ENCODE data around the gene NRROS. TPM values are rescaled to one million over a fixed set of nuclear protein-coding genes. Genes with fewer than 3 reads are reported as not detected.
A peak's percentile ranks its signal among the peaks of the same experiment; 100 is the strongest.

NRROS gene
- total RNA-seq, 4 donors from 2014 or later = 8.6 to 16.4 (median 12.7) TPM

- no peaks in the 10 kb centered on the region for H3K27me3 ChIP-seq
- peak in 1 of 2 donors; percentile 64 for DNase-seq (ENCODE audit: low spot score in 2 of 2)
- peak overlapping the region in 3 of 4 donors; percentile 2 to 68 (median 53) for H3K27ac ChIP-seq
- peaks cover 0 to 5% (median 2%) of the 10 kb centered on the region in 4 donors for H3K4me1 ChIP-seq
- no peak overlapping the region for H3K4me3 ChIP-seq
- no peaks in the 10 kb centered on the region for H3K9me3 ChIP-seq
- TF ChIP-seq POLR2A (IDR thresholded peaks at IDR 0.05) (no peak), CTCF (IDR thresholded peaks at IDR 0.05) (no peak), EP300 (IDR thresholded peaks at IDR 0.05) (peak in 1 of 2 donors; percentile 81)
- peaks cover 0 to 12% (median 0%) of the 10 kb centered on the region in 3 donors for H3K36me3 ChIP-seq
- WGBS, 2 donors = 34 to 35% methylated on average over 6 of the region's 6 CpGs
Observed at GRCh38 chr3:196650740-196651311, 11.3 kb downstream of the NRROS start.

- Histone ChIP-seq H3K27ac (peak overlapping the region in 2 of 4 donors; percentile 53 to 68), H3K36me3 (peaks cover 0 to 16% (median 0%) of the 10 kb centered on the region in 3 donors), H3K4me3 (no peak overlapping the region), H3K9me3 (no peaks in the 10 kb centered on the region), H3K4me1 (peaks cover 0 to 5% (median 2%) of the 10 kb centered on the region in 4 donors), H3K27me3 (no peaks in the 10 kb centered on the region)
- WGBS, 2 donors = 57 to 81% methylated on average over 3 of the region's 3 CpGs
- no peak for DNase-seq (ENCODE audit: low spot score in 2 of 2)
- TF ChIP-seq EP300 (IDR thresholded peaks at IDR 0.05) (no peak), CTCF (IDR thresholded peaks at IDR 0.05) (no peak), POLR2A (IDR thresholded peaks at IDR 0.05) (no peak)
Observed at GRCh38 chr3:196651819-196652218, 12.3 kb downstream of the NRROS start.

GRCh38 chr3:196652961-196653795 lies 13.7 kb downstream of the NRROS start:
- Histone ChIP-seq H3K27me3 (no peaks in the 10 kb centered on the region), H3K9me3 (no peaks in the 10 kb centered on the region), H3K27ac (no peak overlapping the region), H3K4me1 (peaks cover 0 to 5% (median 2%) of the 10 kb centered on the region in 4 donors), H3K36me3 (peaks cover 0 to 16% (median 0%) of the 10 kb centered on the region in 3 donors), H3K4me3 (no peak overlapping the region)
- 83% methylated on average over 15 of the region's 15 CpGs for WGBS, 2 donors
- TF ChIP-seq CTCF (IDR thresholded peaks at IDR 0.05) (no peak), EP300 (IDR thresholded peaks at IDR 0.05) (no peak), POLR2A (IDR thresholded peaks at IDR 0.05) (no peak)
- DNase-seq (ENCODE audit: low spot score in 2 of 2) = no peak

- H3K27ac ChIP-seq = no peak overlapping the region
- no peak overlapping the region for H3K4me3 ChIP-seq
- no peaks in the 10 kb centered on the region for H3K27me3 ChIP-seq
- peaks cover 0 to 5% (median 2%) of the 10 kb centered on the region in 4 donors for H3K4me1 ChIP-seq
- 82 to 83% methylated on average over 11 to 12 of the region's 12 CpGs for WGBS, 2 donors
- peaks cover 0 to 16% (median 0%) of the 10 kb centered on the region in 3 donors for H3K36me3 ChIP-seq
- H3K9me3 ChIP-seq = no peaks in the 10 kb centered on the region
- no peak for DNase-seq (ENCODE audit: low spot score in 2 of 2)
- TF ChIP-seq EP300 (IDR thresholded peaks at IDR 0.05) (no peak), CTCF (IDR thresholded peaks at IDR 0.05) (no peak), POLR2A (IDR thresholded peaks at IDR 0.05) (no peak)
Observed at GRCh38 chr3:196654006-196654734, 14.7 kb downstream of the NRROS start.

Measured in tibial nerve (tissue), 4 donors.